ENCODE results near the gene CDC14A.

The CDC14A gene

DNA sequence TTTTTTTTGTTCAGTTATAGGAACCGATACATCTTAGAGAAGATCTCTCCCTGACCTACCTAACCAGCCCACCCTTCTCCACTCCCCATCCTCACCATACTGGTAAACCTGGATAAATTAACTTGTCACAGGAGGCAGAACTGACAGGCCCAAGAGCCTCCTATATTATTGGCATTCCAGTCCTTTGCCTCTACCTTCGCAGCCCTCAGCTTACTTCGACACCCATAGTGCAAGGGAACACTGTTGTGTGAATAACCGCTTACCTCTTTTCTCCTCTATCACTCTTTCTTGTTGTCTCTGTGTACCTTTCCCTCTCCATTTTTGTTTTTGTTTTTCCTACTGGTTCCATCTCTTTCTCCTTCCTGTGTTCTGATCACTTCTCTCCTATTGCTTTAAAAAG, 58.7 kb downstream of the CDC14A start:
- DNase-seq: no peak

DNA sequence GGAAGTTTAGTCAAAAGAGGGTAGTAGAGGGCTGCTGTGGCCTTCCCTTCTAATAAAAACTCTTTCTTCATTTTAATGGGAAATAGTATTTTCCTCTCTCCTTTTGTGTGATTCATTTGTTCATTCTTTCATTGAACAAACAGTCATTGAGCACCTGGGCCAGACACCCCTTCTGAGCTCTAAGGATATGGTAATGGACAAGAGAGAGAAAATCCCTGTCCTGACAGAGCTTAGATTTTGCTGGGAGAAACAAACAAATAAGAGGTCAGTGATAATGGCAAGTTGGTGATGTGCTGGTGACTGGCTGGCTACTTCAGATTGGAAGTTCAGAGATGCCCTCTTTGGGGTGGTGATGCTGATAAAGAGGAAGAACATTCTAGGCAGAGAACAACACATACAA, 59.3 kb downstream of the CDC14A start:
- DNase-seq: no peak

DNA sequence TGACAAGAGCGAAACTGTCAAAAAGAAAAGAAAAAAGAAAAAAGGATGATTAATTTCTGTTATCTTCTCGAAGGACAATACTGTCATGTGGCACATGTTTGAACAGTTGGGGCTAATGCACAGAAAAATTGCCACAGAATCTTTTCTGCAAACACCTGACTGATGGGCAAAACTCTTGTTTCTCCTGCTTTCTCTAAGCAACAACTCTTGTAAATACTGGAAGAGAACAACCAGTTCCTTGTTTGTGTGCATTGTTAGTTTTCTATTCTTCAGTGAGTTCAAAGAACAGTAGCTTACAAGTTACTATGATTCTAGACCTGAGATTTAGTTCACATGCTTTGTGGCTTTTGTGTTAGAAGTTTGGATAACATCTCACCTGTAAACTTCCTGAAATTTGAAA, 60.7 kb downstream of the CDC14A start:
- no peak for DNase-seq

DNA sequence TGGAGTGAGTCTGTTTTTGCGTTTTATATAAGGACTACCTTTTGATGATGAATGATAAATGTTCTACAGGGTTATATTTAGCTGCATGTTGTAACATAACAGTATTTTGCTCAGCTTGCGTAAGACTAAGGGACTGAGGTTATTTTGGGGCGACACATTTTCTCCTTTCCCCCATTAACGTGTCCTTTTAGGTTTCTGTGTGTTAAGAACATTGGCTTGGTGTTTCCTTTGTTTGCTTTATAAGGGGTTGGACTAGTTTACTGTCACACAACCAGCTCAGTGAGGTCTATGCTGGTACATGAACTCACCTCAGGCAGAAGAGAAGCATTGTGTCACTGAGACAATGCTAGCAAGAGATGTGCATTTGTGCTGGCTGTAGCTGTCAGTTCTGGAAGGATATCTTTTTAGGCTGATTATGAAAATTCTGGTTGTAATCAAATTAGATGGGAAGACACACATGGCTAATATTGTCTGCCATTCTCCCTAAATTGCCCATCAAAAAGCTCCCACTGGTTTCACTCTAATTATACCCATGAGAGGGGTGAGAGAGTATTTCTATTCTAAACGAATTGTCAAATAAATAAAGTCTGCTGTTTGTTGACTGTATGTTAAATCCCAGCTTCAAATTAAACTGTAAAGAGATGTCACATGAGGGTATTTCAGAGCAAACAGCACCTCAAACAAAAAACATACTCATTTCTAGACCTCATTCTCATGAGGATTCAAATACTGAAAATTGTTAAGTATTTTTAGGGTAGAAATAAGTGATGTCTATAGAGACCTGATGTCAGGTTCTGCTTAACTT, 62.6 kb downstream of the CDC14A start:
- DNase-seq: no peak

DNA sequence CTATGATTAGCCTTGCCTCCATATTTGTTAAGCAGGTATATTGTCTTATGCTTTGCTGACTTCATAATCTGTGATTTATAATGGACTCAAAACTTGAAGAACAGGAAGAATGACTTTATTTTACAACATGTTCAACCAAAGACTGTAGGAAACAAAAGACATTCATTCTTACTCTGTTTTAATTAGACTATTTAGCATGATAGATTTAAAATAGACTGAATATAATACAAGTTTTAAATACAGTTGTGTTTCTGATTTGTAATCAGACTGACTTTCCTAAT, 63.1 kb downstream of the CDC14A start:
- DNase-seq: no peak

DNA sequence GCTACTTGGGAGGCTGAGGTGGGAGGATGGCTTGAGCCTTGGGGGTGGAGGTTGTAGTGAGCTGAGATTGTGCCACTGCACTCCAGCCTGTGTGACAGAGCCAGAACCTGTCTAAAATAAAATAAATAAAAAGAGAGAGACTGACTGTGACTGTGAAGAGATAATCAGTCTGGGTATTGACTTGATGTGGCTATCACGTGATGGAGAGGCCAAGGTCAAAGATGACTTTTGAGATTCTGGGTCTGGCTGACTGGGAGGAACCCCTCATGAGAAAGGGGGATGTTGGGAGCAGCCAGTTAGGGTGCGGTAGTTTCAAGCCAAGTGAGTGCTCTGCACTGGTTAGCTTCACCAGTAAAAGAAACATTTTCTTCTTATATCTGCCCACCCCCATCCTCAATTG, 66.8 kb downstream of the CDC14A start:
- no peak for DNase-seq

DNA sequence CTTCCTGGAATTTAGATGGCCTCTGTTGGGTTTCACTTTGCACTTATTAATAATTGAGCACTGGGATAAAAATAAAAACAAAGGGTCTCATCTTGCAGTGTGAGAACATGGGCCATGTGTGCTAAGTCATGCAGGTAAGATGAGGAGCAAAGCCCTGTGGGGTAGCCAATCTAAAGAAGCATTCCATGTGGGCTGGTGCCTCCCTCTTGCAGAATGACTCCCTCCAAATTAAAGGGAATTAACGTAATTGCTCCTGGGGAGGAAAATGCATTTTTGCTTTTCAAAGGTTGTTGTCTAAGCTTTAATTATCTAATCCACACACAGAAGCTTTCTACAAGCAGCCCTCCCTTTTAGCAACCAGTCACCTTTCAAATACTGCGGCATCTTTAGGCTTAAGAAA, 69.8 kb downstream of the CDC14A start:
- no peak for DNase-seq

DNA sequence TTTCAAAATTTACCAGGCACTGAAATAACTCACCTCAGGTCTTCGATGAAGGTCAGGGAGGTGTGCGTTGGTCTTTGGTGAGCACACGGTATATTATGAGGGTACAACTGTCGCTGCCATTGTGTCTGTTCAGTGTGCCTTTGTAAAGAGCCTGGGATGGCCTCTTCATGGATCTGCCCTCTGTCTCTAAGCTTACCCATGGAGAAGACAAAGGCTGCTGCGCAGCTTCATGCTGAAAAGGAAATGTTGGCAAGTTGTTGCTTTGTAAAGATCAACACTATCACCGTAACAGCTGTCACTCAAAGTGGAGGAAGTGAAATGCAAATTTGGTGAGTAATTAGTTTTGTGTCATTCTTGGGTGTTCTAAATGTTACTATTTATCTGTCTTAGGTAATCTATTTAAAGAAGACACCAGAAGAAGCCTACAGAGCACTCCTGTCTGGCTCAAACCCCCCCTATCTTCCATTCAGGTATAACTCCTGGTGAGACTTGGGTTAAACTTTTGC, 71.6 kb downstream of the CDC14A start:
- DNase-seq: no peak

DNA sequence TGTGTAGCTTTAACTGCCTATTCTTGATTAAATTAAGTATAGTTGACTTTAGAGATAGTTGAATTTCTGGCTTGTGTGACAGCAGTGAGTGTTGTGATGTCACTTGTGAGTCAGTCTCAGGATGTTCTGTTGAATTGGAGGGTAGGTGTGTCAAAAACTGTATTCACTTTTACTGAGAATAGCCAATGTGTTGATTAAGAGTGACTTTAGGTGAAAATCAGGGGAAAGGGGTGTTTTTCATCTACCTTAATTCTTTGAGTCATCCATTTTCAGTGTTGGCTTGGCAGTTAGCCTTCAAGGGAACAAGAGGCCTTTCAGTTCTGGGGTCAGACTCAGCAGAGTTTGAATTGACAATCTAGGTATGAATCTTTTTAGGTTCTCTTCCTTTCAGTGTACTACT, 75.9 kb downstream of the CDC14A start:
- no peak for DNase-seq

DNA sequence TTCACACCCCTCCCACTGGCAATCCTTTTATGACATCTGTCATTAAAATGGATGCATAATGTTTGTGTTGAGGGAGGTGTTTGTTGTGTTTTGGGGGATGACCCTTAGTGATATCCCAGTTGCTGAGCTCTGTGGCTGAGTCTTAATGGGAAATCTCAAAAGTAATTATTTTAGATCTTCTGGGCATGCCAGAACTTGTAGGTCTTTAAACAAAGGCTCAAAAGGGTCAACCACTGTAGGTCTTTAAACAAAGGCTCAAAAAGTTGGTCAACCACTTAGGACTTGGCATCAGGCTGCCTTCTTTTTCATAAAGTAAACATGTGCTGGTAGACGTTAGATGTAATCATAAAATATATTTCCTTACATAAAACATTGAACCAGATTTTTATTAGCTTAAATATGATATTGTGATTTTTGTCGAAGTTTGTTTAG, 78.0 kb downstream of the CDC14A start:
- no peak for DNase-seq

DNA sequence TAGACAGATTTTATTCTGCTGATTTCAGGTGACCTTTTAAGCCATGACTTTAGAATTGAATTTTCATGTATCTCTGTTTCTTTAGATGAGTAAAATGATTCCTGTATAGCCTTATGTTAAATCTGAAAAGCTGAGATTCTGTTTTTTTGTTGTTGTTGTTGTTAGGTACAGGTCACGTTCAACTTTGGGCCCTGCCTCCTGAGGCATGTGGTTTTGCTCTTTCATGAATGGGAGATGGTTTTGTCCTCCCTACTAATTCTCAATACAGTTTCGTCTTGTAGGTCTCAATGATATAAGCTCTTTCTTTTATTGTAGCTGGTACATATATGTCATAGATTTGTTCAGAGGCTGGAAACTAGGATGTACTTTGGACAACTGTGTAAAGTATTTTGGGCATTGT, 79.6 kb downstream of the CDC14A start:
- no peak for DNase-seq

DNA sequence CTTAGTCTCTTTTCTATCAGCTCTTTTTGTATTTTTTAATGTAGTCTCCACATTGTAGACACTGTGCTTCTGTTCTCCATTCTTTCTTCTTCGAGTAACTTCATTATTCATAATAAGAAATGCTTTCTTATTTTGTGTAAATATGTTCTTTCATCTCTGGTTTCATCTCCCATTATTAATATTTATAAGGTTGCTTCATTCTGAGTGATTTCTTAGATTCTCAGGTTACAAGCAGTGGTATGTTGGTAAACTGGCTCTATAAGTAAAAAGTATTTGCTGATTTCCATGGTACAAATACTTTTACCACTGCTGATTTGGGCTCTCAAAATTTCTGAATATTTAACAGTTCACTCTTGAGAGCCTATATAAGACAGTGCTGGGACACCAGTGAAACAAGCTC, 81.3 kb downstream of the CDC14A start:
- no peak for DNase-seq

DNA sequence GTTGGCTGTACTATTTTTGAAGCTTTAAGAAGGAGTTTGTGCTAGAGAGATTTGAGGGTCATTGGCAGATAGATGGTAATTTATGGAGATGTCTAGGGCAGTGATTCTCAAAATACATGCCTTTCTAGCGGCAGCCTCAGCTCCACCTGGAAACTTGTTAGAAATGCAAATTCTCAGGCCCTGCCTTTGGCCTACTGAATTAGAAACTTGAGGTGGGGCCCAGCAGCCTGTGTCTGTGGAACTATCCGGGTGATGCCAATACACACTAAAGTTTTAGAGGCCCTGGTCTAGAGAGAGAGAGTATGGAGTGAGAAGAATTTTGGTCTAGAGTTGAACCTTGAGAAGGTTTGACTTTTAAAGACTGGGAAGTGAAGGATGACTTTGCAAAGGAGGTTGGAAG, 82.5 kb downstream of the CDC14A start:
- no peak for DNase-seq

DNA sequence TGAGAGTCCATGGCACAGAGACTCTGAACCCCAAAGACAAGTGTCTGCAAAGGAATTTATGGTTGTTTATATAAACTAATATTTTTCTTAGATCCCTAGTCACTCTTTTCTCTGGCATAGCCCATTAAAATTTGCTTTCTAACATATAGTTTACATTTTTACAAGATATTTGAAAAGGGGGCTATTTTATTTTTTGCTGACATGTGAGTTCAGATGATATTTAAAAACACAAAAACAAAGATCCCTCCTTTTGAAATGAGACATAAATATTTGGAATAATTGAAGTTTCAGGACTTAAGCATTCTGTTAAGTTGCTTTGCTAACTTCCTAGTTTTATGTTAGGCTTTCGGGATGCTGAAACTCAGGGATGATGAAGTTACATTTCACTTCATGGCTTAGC, 86.1 kb downstream of the CDC14A start:
- DNase-seq: no peak

DNA sequence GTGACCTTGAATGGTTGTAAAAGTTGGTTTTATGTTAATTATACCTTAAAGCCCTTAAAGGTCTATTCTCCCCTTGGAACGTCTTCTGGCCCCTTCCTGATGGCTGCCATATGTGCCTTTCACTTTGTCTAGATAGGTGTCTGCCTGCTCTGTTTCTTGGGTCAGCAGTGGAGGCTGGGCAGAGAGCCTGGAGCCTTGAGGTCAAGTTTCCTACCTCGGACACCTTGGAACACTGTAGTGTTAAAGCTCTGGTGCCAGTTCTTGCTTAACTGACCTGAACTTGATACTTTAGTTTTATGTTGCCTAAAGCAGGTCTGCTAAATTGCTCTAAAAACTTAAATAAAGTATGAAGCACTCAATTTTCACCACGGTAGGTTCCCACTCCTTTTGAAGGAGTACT, 86.5 kb downstream of the CDC14A start:
- DNase-seq: no peak

DNA sequence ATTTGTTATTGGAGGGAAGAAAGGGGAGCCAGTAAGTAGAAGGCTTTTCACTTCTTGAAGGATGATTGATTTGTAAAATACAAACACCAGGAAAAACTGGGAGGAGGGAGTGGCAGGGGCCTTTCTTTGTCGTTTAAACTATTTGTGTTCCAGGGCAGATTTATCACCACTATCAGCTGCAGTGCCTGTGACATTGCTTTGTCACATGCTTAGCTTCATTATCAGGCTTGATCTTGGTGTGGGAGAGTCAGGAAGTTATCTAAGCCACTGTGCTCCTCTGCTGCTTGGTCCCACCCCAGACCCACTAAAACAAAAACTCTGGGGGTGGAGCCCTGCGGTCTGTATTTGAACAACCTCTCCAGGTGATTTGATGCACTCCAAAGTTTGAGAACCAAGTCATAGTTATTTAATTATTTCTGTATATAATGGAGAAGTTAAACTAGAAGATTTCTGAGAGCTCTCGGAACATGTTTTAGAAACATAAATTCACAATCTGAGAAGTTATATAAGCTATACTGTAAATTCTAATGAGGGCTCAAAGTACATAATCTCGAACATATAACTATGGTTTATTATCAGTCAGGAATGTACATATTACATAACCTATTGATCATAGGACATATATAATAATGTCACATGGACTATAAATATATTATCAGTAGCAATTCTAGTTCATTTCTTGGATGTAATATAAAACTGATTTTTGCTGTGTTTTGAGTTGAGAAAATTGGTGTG, 87.9 kb downstream of the CDC14A start:
- DNase-seq: no peak

DNA sequence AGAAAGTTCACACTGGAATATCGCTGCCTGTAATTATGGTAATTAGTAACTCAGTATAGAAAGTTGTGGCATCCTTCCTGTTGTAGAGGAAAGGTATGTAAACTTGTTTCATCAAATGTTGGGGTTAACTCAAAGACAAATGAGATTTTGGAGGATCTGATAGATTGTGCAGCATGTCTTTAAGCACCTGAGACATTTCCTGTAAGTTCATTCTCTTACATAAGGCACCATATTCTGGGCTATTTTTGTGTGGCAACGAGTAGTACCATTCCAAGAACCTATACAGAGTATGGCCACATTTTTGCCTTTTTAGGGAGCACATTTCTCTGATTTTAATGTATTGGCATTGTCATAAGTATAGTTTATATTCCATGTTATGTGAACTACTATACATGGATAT, 88.8 kb downstream of the CDC14A start:
- DNase-seq: no peak

DNA sequence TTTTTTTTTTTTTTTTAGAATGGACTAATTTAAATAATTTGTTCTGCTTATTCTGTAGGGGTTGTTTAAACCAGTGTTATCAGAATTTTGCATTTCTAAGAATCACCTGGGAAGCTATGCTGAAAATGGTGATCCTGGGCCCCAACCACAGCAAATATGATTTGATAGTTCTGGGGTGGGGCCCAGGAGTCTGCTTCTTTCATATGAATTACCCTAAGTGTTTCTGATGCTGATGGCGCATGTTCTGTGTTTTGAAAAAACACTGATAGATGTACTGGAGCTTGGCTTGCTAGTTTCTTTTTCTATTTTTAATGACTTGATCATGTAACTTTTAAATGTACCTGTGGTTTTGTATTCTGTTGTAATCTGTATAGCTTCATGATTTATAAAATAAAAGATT, 89.3 kb downstream of the CDC14A start:
- no peak for DNase-seq

DNA sequence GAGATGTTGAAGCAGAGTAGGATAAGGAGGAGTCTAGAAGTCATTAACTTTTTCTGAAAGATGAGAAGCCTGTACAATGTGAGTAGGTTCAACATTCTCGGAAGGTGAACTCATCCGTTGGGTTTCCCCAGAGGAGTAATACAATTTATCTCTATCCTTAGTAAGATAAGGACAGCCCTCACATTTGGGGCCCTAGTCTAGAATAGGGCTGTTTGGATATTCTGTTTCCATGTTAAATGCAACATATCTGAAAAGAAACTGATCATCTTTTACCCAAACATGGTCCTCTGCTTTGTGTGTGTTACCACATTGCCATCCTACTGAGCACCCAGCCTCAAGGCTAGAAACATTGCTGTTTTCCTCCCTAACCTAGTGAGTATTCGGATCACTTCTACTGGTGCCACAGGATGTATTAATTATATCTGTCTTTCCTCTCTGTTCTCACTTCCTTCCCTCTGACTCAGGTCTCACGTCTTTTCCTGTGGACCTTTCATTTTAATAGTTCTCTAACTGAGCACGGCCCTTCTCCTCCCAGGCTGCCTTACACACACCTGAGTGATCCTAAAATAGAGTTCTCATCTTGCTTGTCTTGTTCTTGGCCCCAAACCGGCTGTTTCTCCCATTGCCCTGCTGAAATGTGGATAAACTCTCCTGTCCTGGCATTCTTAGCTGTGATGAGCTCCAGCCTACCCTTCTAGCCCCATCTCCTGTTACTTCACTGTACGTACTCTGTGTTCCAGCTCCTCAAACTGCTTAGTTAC, 91.7 kb downstream of the CDC14A start:
- DNase-seq: no peak

DNA sequence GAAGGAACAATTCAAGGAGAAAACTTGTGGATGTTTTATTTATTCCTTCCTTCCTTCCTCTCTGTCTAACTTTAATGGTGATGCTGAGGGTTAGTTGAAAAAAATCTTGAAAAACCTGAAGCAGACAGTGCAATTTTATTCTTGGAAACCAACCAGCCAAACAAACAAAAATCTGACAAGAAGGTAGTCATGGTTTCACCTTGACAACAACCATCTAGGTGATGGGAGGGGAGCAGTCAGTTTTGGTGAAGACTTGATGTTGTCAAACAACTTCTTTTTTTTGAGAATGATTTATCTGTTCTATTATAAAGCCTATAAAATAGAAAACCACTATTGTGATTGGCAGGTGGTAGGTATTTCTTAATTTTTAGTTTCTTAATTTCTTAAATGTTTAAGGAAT, 93.3 kb downstream of the CDC14A start:
- no peak for DNase-seq

DNA sequence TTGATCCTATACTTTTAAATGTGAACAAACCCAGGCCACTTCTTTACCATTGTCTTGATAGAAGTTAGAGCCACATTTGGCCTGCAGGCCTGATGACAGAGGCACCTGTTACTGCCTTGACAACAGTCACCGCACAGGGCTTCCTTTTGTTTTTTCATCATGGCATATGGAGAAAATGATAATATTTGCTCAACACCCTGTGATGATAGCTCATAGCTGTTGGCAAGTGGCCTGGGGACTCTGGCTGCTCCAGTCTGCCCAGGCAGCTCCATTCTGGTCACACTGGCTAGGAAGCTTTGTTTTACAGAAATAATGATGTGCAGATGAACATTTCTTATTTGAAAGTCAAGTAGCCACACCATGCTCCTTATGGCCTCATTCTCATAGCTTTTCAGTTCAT, 96.1 kb downstream of the CDC14A start:
- peak; percentile 77 to 80 for DNase-seq

DNA sequence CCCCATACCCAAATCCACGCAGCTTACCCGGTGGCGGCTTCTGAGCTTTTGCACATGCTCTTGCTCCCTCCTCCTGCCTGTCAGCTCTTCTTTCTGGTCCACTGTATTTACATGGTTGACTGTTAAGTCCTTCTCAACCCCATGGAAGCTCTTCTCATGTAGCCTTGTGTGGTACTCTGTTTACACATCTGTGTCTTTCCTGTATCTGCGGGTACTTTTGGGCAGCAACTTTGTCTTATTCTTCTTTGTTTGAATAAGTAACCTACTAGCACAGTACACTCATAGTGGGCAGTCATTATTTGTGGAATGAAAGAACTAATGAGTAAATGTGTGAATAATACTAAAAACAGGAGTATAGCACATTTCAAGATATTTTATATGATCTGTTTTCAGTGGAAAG, 97.2 kb downstream of the CDC14A start:
- no peak for DNase-seq

DNA sequence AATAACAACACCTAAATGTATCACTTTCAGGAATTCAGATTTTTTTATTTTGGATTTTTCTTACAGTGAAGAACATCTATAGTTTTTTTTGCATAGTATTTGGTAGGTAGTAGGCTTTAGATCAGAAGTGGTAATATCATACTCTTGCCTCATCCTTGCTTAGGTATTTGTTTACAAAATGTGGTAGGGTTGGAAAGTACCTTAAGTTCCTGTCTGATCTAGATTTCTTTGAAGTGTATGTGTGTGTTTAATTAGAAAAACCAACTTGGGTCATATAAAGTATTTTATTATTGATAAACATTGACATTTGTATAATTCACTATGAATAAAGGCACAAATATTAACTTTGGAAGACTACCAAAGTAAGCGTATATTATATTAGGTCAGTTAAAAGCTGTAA, 100.3 kb downstream of the CDC14A start:
- no peak for DNase-seq

DNA sequence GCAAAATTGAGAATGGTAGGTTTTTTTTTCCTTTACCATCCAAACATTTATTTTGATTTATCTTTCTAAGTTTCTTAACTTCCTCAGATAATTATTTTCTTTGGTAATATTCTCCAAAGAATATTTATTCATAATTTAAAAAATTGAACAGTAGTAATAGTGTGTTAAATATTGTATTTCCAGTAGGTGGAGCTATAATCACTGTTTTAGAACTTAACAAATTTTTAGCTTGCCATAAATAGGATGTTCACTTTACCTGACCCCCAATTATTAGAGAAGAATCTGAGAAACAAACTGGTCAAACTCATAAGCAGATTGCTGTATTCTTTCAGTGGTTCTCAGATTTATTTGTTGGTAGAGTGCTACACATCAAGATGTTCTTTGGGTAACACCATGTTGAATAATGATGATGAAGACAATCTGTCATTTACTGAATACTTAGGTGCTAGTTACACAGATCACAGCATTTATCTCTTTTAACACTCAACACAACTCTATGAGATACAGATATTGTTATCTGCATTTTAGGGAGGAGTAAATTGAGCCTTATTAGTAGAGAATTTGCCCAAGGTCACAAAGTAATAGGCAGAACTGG, 103.3 kb downstream of the CDC14A start:
- no peak for DNase-seq
